K562 (cell line): ENCODE data around the gene RSPH9. TPM values are rescaled to one million over a fixed set of nuclear protein-coding genes. Genes with fewer than 3 reads are reported as not detected.
A peak's percentile ranks its signal among the peaks of the same experiment; 100 is the strongest.

Experiments used
- ATF6 ChIP-seq: sonication (generic); formaldehyde crosslinking; IDR thresholded peaks from 2 replicates; pipeline ENCODE4 v1.4.0; 2020; ENCODE audit warnings: mild to moderate bottlenecking, missing genetic modification reagents
- BRF1 ChIP-seq: IDR thresholded peaks from 3 replicates; pipeline ENCODE4 v1.6.1; 2011; ENCODE audit warnings: borderline replicate concordance, mild to moderate bottlenecking; ENCODE audit not compliant: insufficient read length; ENCODE audit errors: extremely low read depth
- ETV6 ChIP-seq, 3 experiments: fragments of 150-350 bp in 1 of 3; sonication (generic) in 1 of 3; formaldehyde crosslinking in 1 of 3; IDR thresholded peaks; 2 replicates each; pipeline versions ENCODE4 v1.6.1 to v1.8.0; 2014 to 2022; ENCODE audit warnings: borderline replicate concordance in 2 of 3, low read depth in 2 of 3, antibody characterized with exemption in 1 of 3, low read length in 1 of 3, mild to moderate bottlenecking in 1 of 3, missing genetic modification reagents in 1 of 3
- FOXA1 ChIP-seq: fragments of 450-650 bp; IDR thresholded peaks from 2 replicates; pipeline ENCODE4 v1.6.1; 2016; ENCODE audit warnings: mild to moderate bottlenecking, borderline replicate concordance
- GTF2A2 ChIP-seq: IDR thresholded peaks from 2 replicates; pipeline ENCODE4 v1.6.1; 2016; ENCODE audit warnings: mild to moderate bottlenecking, missing genetic modification characterization, missing compliant biosample characterization
- HOXB6 ChIP-seq: fragments of 250-450 bp; sonication (Bioruptor Pico); IDR thresholded peaks from 2 replicates; pipeline ENCODE4 v1.5.1; 2022; ENCODE audit warnings: mild to moderate bottlenecking, borderline replicate concordance
- MCM3 ChIP-seq: fragments of 450-650 bp; IDR thresholded peaks from 2 replicates; pipeline ENCODE4 v1.6.1; 2016
- MXD1 ChIP-seq: fragments of 250-450 bp; sonication (Bioruptor Pico); IDR thresholded peaks from 2 replicates; pipeline ENCODE4 v1.8.0; 2021; ENCODE audit warnings: borderline replicate concordance, mild to moderate bottlenecking, moderate library complexity; ENCODE audit not compliant: poor library complexity, severe bottlenecking
- POLR2B ChIP-seq: fragments of 450-650 bp; IDR thresholded peaks from 2 replicates; pipeline ENCODE4 v1.6.1; 2018; ENCODE audit warnings: low read depth; ENCODE audit not compliant: partially characterized antibody
- PREB ChIP-seq: sonication (generic); formaldehyde crosslinking; IDR thresholded peaks from 2 replicates; pipeline ENCODE4 v1.8.1; 2023; ENCODE audit warnings: mild to moderate bottlenecking, missing genetic modification reagents
- RAD51 ChIP-seq: fragments of 450-650 bp; IDR thresholded peaks from 2 replicates; pipeline ENCODE4 v1.7.1; 2016; ENCODE audit warnings: low read depth, mild to moderate bottlenecking, borderline replicate concordance
- SNAPC5 ChIP-seq: fragments of 250-450 bp; sonication (Bioruptor Pico); IDR thresholded peaks from 2 replicates; pipeline ENCODE4 v1.8.0; 2021; ENCODE audit warnings: moderate library complexity, mild to moderate bottlenecking, inconsistent platforms
- TBL1XR1 ChIP-seq, 2 experiments: IDR thresholded peaks; 2 replicates each; pipeline ENCODE4 v1.6.1; 2012; ENCODE audit warnings: improper control_type of control experiment in 2 of 2, low read length in 2 of 2, mild to moderate bottlenecking in 1 of 2
- THRA ChIP-seq: fragments of 450-650 bp; IDR thresholded peaks from 2 replicates; pipeline ENCODE4 v1.6.1; 2017; ENCODE audit warnings: mild to moderate bottlenecking, moderate library complexity
- TSC22D4 ChIP-seq: fragments of 450-650 bp; IDR thresholded peaks from 2 replicates; pipeline ENCODE4 v1.6.1; 2016; ENCODE audit warnings: missing genetic modification characterization, missing biosample characterization, control low read depth
- UBTF ChIP-seq, 2 experiments: IDR thresholded peaks; 2 replicates each; pipeline ENCODE4 v1.6.1; 2012; ENCODE audit warnings: improper control_type of control experiment in 2 of 2, low read depth in 2 of 2, low read length in 2 of 2, borderline replicate concordance in 1 of 2
- ZNF780A ChIP-seq: fragments of 250-450 bp; sonication (Bioruptor Pico); IDR thresholded peaks from 2 replicates; pipeline ENCODE4 v1.5.0; 2021; ENCODE audit warnings: mild to moderate bottlenecking
- ZSCAN32 ChIP-seq: fragments of 450-650 bp; formaldehyde crosslinking; IDR thresholded peaks from 2 replicates; pipeline ENCODE4 v1.4.0; 2020; ENCODE audit warnings: mild to moderate bottlenecking, moderate library complexity
- polyA plus RNA-seq, 8 experiments: library from polyadenylated mRNA; depleted of rRNA in 4 of 8; stranded (reverse) in 5 of 8; unstranded in 3 of 8; fragments of >200 nt; fragmentation: Nextera tagmentation in 2 of 8; fragmentation: Illumina TruSeq in 1 of 8; extraction: Ambion mirVana in 2 of 8; extraction: Trizol in 1 of 8; gene quantifications; 2 replicates each; pipeline versions ENCODE4 v1.2.1 to v1.2.3, GENCODE V29; 2011 to 2014; ENCODE audit warnings: inconsistent platforms in 1 of 8, missing spikeins in 1 of 8
- total RNA-seq, 7 experiments: library from RNA; depleted of rRNA in 6 of 7; stranded (reverse); fragments of >200 nt in 6 of 7; fragmentation: Illumina TruSeq in 2 of 7; extraction: Trizol in 2 of 7; gene quantifications; 2 replicates each; pipeline versions ENCODE4 v1.2.1 to v1.2.3, GENCODE V29; 2011 to 2021; ENCODE audit warnings: low replicate concordance in 1 of 7

RSPH9 gene
- total and polyA plus RNA-seq, 9 of the 15 experiments (the other 6 are each of a cell fraction or from before 2014, with no cell fraction given), result 0.05 to 0.60 (median 0.39) TPM; not detected in 6

GRCh38 chr6:43667245-43668150, 22.7 kb downstream of the RSPH9 start (continued):
- no peak for TF ChIP-seq PREB
- no peak for TF ChIP-seq TBL1XR1 (IDR thresholded peaks at IDR 0.05; ENCODE audit: low read length in 2 of 2)
- no peak for TF ChIP-seq RAD51
- TF ChIP-seq MXD1 (CRISPR knock-in tag), result no peak
- 0 out of 2 replicates have a peak, but pooled peaks have one; percentile 16 for TF ChIP-seq ZSCAN32 (CRISPR knock-in tag)
- no peak for TF ChIP-seq GTF2A2 (tag)
- no peak for TF ChIP-seq ZNF780A (CRISPR knock-in tag)
- TF ChIP-seq MCM3, result no peak
- no peak for TF ChIP-seq ATF6 (CRISPR knock-in tag)
- TF ChIP-seq FOXA1, result no peak
- TF ChIP-seq UBTF (IDR thresholded peaks at IDR 0.05; ENCODE audit: borderline replicate concordance in 1 of 2, low read depth in 2 of 2, low read length in 2 of 2), result no peak
- no peak for TF ChIP-seq THRA
- TF ChIP-seq TSC22D4 (tag), result no peak
- no peak for TF ChIP-seq BRF1
- TF ChIP-seq ETV6 (IDR thresholded peaks at IDR 0.05; ENCODE audit: borderline replicate concordance in 1 of 2, low read depth in 2 of 2, low read length in 1 of 2), result no peak
- no peak for TF ChIP-seq ETV6 (CRISPR knock-in tag; IDR thresholded peaks at IDR 0.05; ENCODE audit: borderline replicate concordance)
- TF ChIP-seq POLR2B, result no peak
- no peak for TF ChIP-seq SNAPC5 (CRISPR knock-in tag)
- no peak for TF ChIP-seq HOXB6 (CRISPR knock-in tag)
